Transverse colon (tissue), 4 donors: ENCODE data around the gene PCNP. TPM values are rescaled to one million over a fixed set of nuclear protein-coding genes. Genes with fewer than 3 reads are reported as not detected.

Experiments
- DNase-seq: peaks from one replicate; pipeline ENCODE4 v3.0.0-alpha.2; 2019
- H3K27ac ChIP-seq, 4 donors: fragments of 200-600 bp; sonication (generic); 2 replicates each; pipeline ENCODE4 v1.5.1; 2016 to 2018; ENCODE audit warnings: inconsistent platforms in 4 of 4
- H3K27me3 ChIP-seq: fragments of 200-600 bp; sonication (generic); 2 replicates; pipeline ENCODE4 v1.5.1; 2017; ENCODE audit warnings: inconsistent platforms
- H3K36me3 ChIP-seq, 4 donors: fragments of 200-600 bp; sonication (generic); 2 replicates each; pipeline ENCODE4 v1.5.1; 2017 to 2019; ENCODE audit warnings: inconsistent platforms in 4 of 4
- H3K4me1 ChIP-seq, 4 donors: fragments of 200-600 bp; sonication (generic); 2 replicates each; pipeline ENCODE4 v1.5.1; 2017 to 2020; ENCODE audit warnings: inconsistent platforms in 4 of 4
- H3K4me3 ChIP-seq, 4 donors: fragments of 200-600 bp; sonication (generic); 1 replicate in 1 of 4; 2 replicates in 3 of 4; pipeline versions ENCODE4 v1.5.1 to v1.6.1; 2017 to 2019; ENCODE audit warnings: inconsistent platforms in 4 of 4
- H3K9me3 ChIP-seq, 2 donors: fragments of 200-600 bp; sonication (generic); 2 replicates each; pipeline ENCODE4 v1.5.1; 2017 to 2019; ENCODE audit warnings: inconsistent platforms in 2 of 2
- CTCF ChIP-seq, 5 experiments: fragments of 200-600 bp in 3 of 5; fragments of 450-650 bp in 2 of 5; sonication (generic) in 3 of 5; IDR thresholded peaks; 1 replicate in 2 of 5; 2 replicates in 3 of 5; pipeline ENCODE4 v1.5.1; 2016 to 2017; ENCODE audit warnings: antibody characterized with exemption in 5 of 5, inconsistent platforms in 3 of 5, mild to moderate bottlenecking in 2 of 5, moderate library complexity in 1 of 5
- EP300 ChIP-seq: sonication (generic); formaldehyde crosslinking; IDR thresholded peaks from one replicate; pipeline ENCODE4 v1.6.1; 2017; ENCODE audit warnings: antibody characterized with exemption, low read depth
- POLR2A ChIP-seq: fragments of 450-650 bp; IDR thresholded peaks from one replicate; pipeline ENCODE4 v1.6.1; 2016; ENCODE audit warnings: antibody characterized with exemption, mild to moderate bottlenecking, moderate library complexity
- POLR2AphosphoS5 ChIP-seq, 3 donors: sonication (generic); formaldehyde crosslinking; IDR thresholded peaks; one replicate each; pipeline ENCODE4 v1.6.1; 2016; ENCODE audit warnings: antibody characterized with exemption in 3 of 3
- WGBS, 2 donors: methylation state at CpG; one replicate each; pipeline ENCODE4 v1.1.5; 2018; ENCODE audit warnings: low coverage in 1 of 2; 5-methylcytosine and 5-hydroxymethylcytosine counted together
- in situ Hi-C, 4 donors: fragments of 200-750 bp; cut with MboI; loops; one replicate each; pipeline versions ENCODE4 v1.15.0 to v1.15.1; 2017; ENCODE audit warnings: low sequenced_read_pairs in 3 of 4, low pct_ligation_motif_present in 1 of 4, low pct_unique_long_range_greater_than_20kb in 1 of 4
- intact Hi-C: fragments of 100-400 bp; cut with DNase I; formaldehyde crosslinking; loops from one replicate; pipeline ENCODE4 v1.15.1; 2023; ENCODE audit warnings: low total_unique reads
- total RNA-seq, 4 donors: library from RNA; depleted of rRNA; stranded (reverse); fragments of >200 nt; gene quantifications; one replicate each; pipeline ENCODE4 v1.1.0, GENCODE V29; 2016

PCNP gene
- total RNA-seq, 4 donors from 2014 or later: 55.7 to 95.7 (median 71.9) TPM

- Histone ChIP-seq H3K9me3 (no peaks in the 10 kb centered on the region), H3K36me3 (no peaks in the 10 kb centered on the region), H3K27ac (no peak overlapping the region), H3K4me1 (no peaks in the 10 kb centered on the region), H3K4me3 (no peak overlapping the region), H3K27me3 (no peaks in the 10 kb centered on the region)
- intact Hi-C loops (no loop called here), in situ Hi-C loops (no loop called here)
- WGBS, 2 donors: 83 to 84% methylated on average over 7 to 9 of the region's 9 CpGs
- no peak for DNase-seq
- TF ChIP-seq POLR2A (no peak), CTCF (IDR thresholded peaks at IDR 0.05) (no peak), POLR2AphosphoS5 (IDR thresholded peaks at IDR 0.05) (no peak), EP300 (no peak)
These were observed 60.7 kb downstream of the PCNP start for GRCh38 chr3:101634591-101635196.

DNA sequence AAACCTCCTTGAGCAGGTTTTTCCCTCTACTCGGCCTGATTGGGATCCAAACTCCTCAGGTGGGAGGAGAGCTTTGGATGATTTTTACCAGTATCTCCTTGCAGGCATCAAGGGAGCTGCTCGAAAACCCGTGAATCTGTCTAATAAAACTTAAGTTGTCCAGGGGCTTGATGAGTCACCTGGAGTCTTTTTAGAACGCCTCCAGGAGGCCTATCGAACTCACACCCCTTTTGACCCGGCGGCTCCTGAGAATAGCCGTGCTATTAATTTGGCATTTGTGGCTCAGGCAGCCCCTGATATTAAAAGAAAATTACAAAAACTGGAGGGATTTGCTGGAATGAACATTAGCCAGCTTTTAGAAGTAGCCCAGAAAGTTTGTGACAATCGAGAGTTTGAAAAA lies 61.4 kb downstream of the PCNP start:
- no peaks in the 10 kb centered on the region for H3K9me3 ChIP-seq
- no peak overlapping the region for H3K4me3 ChIP-seq
- intact Hi-C loops: no loop called here
- no peak overlapping the region for H3K27ac ChIP-seq
- no peak for DNase-seq
- 40 to 80% methylated on average over 1 to 9 of the region's 9 CpGs for WGBS, 2 donors
- no peaks in the 10 kb centered on the region for H3K27me3 ChIP-seq
- H3K4me1 ChIP-seq: no peaks in the 10 kb centered on the region
- H3K36me3 ChIP-seq: no peaks in the 10 kb centered on the region
- in situ Hi-C loops: no loop called here
- TF ChIP-seq EP300 (no peak), POLR2A (no peak), POLR2AphosphoS5 (IDR thresholded peaks at IDR 0.05) (no peak), CTCF (IDR thresholded peaks at IDR 0.05) (no peak)

- intact Hi-C loops (no loop called here), in situ Hi-C loops (no loop called here)
- no peak overlapping the region for H3K27ac ChIP-seq
- H3K27me3 ChIP-seq: no peaks in the 10 kb centered on the region
- H3K4me1 ChIP-seq: no peaks in the 10 kb centered on the region
- DNase-seq: peak; percentile 56
- no peak for TF ChIP-seq EP300
- peak in 4 of 5 experiments; percentile 31 to 53 (median 39) for TF ChIP-seq CTCF (IDR thresholded peaks at IDR 0.05)
- no peak overlapping the region for H3K4me3 ChIP-seq
- 50 to 58% methylated on average over 2 to 18 of the region's 18 CpGs for WGBS, 2 donors
- no peaks in the 10 kb centered on the region for H3K36me3 ChIP-seq
- H3K9me3 ChIP-seq: no peaks in the 10 kb centered on the region
These were observed 62.2 kb downstream of the PCNP start for GRCh38 chr3:101635954-101636798.

DNA sequence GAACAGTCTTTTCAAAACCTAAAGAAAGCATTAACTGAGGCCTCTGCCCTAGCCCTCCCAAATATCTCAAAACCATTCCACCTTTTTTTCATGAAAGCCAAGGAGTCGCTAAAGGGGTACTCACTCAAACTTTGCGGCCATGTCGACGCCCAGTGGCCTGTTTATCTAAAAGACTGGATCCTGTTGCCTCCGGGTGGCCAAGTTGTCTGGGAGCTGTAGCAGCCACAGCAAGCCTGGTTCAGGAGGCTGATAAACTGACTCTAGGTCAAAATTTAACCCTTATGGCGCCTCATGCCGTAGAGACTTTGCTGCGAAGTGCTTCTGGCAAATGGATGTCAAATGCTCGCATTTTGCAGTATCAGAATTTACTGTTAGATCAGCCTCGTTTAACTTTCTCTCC lies 63.5 kb downstream of the PCNP start:
- no peak overlapping the region for H3K4me3 ChIP-seq
- intact Hi-C loops (no loop called here), in situ Hi-C loops (no loop called here)
- WGBS, 2 donors: 93% methylated on average over 10 of the region's 10 CpGs; no CpG with 5 or more reads in 1 of the 2 donors
- H3K27me3 ChIP-seq: no peaks in the 10 kb centered on the region
- H3K9me3 ChIP-seq: no peaks in the 10 kb centered on the region
- no peak for DNase-seq
- no peaks in the 10 kb centered on the region for H3K36me3 ChIP-seq
- H3K27ac ChIP-seq: no peak overlapping the region
- H3K4me1 ChIP-seq: no peaks in the 10 kb centered on the region
- TF ChIP-seq POLR2A (no peak), EP300 (no peak), CTCF (IDR thresholded peaks at IDR 0.05) (no peak), POLR2AphosphoS5 (IDR thresholded peaks at IDR 0.05) (no peak)
